ENCODE results near the gene SPOCD1. TPM values are rescaled to one million over a fixed set of nuclear protein-coding genes. Genes with fewer than 3 reads are reported as not detected.

SPOCD1 gene
- polyA plus RNA-seq, 1 donor: 0.32 TPM

DNA sequence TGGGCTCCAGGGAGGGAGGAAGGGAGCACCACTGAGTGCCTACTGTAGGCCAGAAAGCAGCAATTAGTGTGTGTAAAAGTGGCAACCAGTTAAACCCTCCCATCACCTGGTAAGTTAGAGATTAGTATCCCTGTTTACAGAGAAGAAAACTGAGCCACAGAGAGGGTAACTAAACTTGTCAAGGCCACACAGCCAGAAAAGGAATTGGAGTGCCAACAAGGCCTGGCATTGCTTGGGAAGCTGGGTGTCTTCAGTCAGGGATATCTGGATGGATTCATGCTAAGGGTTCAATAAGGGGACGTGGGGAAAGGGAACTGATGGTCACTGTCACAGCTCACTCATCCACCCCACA, 28.1 kb downstream of the SPOCD1 start:
- no peak for DNase-seq (ENCODE audit: low read depth)

DNA sequence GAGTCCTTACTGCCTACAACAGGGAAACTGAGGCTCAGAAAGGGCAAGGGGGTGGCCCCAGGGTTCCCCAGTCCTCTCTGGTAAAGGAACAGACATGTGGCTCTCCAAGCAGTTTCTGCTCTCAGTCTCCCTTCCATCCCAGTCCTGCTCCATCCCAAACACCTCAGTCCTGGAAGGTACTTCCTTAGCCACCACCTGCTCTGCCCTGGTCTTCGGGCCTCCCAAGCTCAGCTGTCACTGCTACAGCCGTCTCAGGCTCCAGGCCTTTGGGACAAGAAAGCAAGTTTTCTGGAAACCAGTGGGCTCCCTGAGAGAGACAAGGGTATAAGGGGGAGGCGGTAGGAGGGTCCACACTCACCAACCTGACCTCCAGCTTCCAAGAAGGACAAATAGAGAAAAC, 28.6 kb downstream of the SPOCD1 start:
- DNase-seq (ENCODE audit: low read depth): no peak

DNA sequence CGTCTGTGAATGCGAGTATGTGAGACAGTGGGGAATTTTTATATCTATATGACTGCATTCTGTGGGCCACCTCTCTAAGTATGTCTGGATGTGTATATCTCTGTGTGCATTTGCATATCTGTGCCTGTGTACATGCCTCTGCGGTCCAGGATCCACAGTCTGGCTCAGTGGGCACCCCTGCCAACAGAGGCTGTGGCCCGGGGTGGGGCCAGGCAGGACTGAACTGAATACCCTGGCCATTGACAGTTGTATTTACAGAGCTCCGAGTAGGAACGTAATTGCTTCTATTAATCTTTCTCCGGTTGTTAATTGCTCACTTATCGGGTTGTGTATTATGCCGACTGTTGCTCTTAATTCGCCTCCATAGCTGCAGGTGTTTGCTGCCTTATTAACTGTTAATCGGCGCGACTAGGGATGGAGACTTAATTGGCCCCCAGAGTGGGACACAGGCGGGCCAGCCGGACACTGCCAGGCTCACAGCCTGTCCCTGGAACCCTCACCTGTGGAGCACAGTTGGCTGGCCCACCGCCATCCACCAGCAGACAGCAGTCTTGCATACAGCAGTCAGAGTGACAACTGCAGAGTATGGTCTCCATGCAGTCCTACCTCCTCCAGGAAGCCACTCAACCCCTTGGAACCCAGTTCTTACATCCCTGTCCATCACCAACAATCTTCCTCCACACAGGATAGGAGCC, 29.3 kb downstream of the SPOCD1 start:
- DNase-seq (ENCODE audit: low read depth): no peak

DNA sequence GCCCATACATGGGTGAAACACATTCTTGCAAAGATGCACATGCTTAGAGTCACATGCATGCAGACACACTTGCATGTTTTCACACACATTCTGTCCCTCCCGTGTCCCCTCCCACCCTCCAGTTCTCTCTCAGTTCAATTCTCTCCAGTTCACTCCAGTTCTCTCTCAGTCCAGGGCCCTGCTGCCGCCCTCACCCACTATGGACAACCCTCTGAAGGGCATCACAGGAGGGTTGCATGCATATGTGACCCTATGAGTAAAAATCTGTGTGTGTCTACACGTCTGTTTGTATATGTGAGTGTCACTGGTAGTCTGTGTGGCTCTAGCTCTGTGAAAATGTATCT, 29.9 kb downstream of the SPOCD1 start:
- no peak for DNase-seq (ENCODE audit: low read depth)

DNA sequence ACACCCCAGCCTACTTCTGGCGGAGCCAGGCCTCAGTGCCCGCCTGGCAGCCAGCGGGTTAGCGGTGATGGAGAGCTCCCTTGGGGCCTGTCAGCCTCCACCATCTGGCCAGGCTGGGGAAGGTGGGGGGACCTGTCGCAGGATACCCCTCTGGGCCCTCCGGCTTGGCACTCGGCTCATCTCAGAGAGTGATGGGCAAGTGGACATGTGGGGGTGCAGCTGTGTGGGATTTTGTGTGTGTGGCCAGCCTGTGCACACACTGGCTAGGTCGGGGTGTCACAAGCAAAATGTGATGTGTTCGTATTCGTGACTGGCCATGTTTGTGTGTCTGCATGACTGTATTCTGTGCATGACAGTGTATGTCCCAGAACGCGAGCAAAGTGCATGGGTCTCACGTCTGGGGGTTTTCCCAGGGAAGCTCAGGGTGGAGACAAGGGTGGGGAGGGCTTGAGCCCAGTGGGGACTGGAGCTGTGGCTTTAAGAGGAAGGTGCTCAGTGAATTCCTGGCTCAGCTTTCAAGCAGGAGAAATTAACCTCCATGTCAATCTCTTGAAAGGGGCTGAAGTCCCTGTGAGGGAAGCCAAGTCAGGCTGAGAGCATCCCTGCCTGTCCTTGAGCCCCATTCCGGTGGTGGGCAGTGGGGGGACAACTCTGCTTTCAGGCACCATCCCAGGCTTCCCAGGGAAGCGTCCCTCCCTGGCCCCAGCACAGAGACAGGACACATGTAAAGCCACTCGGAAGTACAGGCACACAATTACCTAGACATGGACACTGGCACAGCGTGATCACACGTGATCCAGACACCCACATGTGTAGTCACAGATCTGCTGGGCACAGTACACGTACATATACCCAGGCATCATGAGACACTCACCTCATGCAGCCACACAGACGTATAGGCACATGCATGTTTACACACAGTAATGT, 30.5 kb downstream of the SPOCD1 start:
- DNase-seq (ENCODE audit: low read depth): no peak

DNA sequence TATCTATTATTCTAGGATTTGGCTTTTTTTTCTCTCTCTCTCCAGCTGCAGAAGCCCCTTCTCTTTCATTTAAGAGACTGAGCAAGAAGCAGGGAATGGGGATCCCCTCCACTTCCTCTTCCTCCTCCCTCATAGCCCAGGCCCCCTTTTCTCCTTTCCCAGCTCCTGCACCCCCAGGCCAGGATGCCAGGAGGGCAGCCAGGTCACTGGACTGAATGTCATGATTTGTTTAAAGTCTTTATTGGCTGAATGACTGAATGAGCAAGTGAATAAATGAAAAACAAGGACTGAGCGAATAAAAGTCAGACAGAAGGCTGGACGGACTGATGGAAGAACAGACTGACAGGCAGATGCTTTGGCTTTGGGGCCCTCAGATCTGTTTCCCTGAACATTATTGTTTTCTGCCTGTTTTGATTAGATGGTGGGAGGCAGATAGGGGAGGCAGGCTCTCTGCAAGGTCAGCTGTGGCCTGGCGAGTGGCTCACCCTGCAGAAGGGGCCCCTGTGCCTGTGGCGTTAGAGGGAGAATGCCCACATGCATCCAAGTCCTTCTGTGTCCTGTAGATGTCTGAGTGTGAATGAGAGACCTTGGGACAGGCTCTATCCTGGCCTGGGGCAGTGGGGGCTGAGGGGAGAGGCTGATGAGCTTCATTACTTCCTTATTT, 31.3 kb downstream of the SPOCD1 start:
- DNase-seq (ENCODE audit: low read depth): no peak

DNA sequence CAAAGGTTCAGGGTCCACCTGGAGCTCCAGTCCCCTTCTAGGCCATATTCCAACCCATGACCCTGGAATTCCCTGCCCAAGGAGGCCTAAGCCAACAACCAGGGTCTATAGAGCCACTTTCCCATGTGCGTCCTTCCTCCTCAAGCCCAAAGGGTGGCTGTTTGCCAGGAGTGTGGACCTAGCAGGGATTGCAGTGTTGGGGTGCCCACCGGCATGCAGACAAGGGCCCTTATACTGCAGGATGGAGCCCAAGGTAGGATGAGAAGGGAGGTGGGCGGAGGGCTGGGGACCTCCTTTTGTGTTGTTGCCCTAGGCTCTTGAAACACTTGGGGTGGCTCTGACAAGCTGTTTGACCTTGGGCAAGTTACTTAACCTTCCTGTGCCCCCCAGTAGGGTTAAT, 32.0 kb downstream of the SPOCD1 start:
- DNase-seq (ENCODE audit: low read depth): no peak

DNA sequence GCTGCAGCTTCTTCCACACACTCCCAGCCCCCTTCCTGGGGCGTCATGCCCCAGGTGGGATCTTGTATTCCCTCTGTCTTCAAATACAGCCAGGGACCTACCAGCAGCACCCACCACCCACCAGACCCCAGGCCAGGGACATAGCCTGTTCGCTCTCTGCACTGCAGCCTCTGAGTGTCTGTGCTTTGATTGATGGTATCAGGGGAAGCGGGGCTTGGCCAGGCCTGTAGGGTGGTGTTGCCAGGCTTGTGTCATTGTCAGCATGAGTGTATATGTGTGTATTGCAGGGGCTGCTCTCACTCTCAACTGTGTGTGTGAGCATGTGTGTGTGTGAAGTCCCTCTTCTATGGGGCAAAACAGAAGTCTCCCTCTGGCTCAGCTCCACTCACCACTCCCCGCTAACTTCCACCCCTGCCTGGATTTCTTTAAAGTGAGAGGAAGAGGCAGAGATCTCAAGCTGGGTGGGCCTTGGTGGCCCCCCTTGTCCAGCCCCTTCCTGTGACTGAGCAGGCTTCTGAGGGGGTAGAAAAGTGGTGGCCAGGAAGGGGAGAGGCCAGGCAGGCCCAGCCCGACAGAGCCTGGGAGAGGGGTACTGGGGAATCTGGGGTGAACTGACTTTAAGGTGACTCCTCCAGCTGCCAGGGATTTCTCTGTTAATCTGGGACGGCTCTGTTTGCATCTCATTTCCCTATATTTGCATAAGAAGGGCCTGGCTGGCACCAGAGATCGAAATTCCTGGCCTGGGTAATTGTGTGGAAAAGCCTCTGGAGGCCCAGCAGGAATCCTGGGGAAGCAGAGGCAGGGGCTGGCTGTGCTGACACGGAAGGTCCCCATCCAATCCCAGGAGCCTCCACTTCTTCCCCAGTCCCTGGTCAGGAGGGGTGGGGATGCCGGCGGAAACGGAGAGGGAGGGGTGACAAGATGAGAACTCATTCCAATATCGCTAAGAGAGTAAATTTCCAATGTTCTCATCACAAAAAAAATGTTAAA, 33.1 kb downstream of the SPOCD1 start:
- no peak for DNase-seq (ENCODE audit: low read depth)

DNA sequence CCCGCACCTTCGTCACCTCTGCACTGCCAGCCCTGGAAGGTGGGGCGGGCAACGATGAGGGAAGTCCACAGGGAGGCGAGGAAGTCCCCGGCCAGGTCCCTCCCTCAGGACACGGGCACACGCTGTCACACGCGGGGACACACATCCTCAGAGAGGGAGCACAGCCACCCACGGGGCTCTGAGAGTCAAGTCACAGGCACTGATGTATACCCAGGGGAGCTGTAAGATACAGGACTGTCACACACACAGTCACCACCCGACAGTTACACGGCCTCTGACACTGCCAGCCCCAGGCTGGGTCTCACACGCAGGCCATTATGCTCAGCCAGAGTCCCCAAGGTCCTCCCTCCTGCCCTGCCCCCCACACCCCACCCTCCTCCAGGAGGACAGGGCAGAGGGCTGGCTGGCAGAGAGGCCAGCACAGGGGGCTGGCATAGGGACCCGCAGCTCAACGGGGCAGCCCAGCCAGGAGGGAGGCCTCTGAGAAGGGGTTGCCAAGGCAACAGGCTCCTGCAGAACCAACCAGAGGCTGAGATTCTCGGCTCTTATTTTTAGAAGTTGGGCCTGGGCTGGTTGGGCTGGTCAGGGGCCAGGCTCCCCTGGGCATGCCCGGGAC, 34.0 kb downstream of the SPOCD1 start:
- DNase-seq (ENCODE audit: low read depth): no peak

DNA sequence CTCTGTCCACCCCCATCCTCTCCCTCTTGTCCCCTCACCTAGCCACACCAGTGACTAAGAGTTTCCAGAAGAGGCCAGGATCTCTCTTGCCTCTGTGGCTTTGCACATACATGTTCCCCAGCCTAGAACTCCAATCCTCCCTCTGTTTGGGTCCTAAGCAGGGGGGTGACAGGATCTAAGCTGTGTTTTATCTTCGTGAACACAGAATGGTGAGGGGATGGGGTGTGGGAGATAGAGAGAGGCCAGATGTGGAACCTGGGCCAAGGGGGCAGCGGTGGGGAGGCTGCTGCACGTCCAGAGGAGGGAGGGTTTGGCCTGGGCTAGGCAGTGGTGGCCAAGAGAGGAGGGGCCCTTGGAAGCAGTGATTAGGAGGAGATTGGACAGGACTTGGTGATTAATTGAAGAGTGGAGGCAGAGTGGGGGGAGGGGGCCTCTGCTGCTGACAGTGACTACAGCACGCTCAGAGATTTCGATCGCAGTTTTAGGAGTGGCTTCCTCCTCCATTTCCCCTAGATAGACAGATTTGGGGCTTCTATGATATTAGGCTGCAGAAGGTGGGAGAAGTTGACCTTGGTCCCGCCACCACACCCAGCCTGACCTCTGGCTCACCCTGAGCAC, 34.6 kb downstream of the SPOCD1 start:
- DNase-seq (ENCODE audit: low read depth): no peak

DNA sequence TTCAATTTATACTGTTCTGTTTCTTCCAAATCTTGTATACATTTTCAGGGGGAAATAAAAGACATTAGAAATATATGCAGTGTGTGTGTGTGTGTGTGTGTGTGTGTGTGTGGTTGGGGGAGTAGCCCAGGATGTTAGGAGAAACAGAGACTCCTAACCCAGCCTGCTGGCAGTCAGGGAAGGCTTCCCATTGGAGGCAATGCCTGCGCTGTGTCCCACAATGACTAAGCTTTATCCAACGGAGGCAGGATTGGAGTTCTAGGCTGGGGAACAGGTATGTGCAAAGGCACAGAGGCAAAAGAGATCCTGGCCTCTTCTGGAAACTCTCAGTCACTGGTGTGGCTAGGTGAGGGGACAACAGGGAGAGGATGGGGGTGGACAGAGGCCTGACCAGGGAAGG, 35.2 kb downstream of the SPOCD1 start:
- DNase-seq (ENCODE audit: low read depth): no peak

DNA sequence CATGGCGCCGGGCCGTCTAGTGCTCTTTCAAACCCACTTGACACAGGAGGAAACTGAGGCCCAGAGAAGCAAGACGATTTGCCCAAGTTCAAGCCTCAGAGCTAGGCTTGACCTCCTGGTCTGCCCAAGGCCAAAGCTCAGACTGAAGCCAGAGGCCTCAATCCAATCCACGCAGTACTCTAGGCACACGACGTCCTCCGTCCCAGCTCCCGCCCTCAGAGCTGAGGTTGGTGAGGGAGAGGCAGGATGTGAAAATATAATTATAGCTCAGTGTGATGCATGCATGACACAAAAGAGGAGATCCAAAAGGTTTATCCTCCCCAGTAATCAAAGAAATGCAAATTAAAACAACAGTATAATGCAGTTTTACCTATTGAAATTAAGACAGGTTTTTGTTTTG, 36.1 kb downstream of the SPOCD1 start:
- no peak for DNase-seq (ENCODE audit: low read depth)

DNA sequence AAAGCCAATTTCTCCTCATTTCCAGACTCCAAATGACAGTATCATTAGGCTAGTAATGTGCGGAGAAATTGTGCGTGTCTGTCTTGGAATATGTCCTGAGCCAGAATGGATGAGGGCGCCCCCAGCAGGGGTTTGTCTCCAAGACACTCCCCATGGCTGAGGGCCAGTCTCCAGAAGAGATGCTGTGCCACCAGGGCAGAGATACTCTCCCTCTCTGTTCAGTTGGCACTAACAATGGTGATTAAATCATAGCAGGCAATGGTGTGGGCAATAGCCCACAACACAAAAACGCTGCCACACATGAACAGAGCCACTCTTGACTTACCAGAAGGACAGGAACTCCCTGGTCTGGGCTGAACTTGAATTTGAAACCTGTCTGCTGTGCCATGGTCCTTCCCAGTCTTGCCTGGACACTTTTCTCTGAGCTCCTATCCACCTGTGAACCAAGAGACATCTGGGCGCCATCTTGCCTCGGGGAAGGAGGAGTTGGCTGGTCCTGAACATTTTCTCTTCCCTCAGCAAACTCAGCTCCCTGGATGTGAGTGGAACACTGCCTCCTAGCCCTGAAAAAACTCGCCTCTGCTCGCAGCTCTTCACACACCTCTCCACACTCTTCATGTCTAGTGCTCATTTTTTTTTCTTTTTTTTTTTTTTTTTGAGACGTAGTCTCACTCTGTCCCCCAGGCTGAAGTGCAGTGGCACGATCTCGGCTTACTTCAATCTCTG, 36.9 kb downstream of the SPOCD1 start:
- DNase-seq (ENCODE audit: low read depth): no peak

DNA sequence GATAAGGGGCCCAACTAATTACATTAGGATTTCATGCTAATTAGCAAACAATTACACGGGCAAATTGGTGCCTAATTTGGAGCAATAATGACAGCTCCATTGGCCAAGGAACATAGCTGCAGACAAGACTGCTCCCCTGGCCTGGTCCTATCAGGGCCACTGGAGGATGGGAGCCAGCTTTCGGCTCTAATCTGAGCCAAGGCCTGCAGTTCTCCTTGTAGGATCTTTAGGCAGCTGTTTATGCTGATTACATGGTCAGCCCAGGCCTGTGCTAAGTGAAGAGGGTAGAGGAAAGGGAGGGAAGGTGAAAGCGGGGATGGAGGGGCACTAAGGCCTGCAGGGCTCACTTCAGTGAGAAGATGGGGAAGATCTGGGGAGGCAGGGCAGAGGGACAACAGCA, 39.3 kb downstream of the SPOCD1 start:
- DNase-seq (ENCODE audit: low read depth): no peak

DNA sequence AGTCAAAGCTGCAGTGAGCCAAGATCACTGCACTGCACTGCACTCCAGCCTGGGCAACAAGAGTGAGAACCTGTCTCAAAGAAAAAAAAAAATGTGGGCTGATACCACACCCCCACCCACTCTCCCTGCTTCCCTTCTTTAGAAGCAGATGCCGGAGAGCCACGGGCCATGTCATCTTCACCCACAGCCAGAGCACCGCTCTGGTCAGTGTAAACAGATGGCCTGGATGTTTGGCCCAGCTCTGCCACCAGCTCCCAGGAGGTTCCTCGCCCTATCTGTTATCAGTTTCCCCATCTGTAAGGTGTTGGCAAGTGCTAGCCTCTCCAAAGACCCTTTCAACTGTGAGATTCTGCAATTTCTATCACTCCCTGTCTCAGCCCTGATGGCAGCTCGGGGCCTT, 39.8 kb downstream of the SPOCD1 start:
- no peak for DNase-seq (ENCODE audit: low read depth)

DNA sequence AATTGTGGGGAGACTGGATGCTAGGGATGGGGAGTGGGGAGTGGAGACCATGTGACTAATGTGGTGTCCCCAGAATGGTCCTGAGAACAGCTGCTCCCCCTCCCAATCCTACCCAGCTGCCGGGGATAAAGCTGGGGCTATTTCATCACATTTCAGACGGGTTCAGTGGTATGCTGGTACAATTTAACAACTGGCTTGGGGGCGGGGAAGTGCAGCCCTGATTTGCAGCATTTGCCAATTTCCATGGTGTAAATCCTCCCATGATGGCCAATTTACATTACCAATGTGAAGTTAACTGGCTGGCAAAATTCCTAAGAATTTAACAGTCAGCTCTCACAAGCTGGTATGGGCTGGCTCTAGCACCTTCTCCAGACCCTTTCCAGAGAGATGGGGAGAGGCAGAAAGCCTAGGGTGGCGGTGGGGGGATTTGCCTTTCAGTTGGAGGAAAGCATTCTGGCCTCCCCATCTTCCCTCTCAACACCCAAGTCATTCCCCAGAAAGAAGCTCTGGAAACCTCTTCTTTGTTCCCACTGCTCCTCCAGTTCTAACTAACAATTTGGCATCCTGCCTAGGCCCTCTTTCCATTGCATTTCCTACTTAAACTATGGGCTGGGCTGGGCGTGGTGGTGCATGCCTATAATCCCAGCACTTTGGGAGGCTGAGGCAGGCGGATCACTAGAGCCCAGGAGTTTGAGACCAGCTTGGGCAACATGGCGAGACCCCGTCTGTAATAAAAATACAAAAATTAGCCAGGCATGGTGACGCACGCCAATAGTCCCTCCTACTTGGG, 40.4 kb downstream of the SPOCD1 start:
- no peak for DNase-seq (ENCODE audit: low read depth)

DNA sequence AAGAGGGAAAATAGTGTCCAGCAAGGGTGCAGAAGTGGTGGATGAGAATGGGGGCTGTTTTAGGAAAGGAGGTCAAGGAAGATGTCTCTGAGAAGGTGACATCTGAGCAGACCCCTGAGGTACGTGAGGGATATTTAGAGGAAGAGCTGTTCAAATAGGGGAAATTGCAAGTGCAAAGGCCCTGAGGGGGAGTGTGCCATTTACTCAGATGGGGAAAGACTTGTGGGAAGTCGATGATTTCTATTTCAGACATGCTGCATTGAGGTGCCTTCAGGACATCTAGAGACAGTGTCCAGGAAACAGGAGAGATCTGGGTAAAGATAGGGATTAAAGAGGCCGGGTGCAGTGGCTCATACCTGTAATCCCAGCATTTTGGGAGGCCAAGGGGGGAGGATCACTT, 41.3 kb downstream of the SPOCD1 start:
- no peak for DNase-seq (ENCODE audit: low read depth)

DNA sequence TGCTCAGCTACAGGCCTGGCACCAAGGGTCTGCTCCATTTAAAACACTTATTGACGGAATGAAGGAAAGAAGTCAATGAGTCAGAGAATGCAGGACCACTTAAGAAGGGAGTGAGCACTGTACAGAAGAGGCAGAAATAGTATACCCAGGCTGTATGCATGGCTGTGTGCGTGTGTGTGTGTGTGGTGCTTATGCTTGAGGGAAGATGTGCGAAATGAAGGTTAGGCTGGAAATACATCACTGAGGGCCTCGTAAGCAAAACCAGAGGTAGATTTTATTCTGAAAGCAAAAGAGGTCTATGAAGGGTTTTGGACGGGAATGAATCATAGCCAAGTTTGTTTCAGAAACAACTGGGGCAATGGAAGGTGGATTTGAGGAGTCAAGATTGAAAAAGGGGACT, 42.0 kb downstream of the SPOCD1 start:
- no peak for DNase-seq (ENCODE audit: low read depth)

DNA sequence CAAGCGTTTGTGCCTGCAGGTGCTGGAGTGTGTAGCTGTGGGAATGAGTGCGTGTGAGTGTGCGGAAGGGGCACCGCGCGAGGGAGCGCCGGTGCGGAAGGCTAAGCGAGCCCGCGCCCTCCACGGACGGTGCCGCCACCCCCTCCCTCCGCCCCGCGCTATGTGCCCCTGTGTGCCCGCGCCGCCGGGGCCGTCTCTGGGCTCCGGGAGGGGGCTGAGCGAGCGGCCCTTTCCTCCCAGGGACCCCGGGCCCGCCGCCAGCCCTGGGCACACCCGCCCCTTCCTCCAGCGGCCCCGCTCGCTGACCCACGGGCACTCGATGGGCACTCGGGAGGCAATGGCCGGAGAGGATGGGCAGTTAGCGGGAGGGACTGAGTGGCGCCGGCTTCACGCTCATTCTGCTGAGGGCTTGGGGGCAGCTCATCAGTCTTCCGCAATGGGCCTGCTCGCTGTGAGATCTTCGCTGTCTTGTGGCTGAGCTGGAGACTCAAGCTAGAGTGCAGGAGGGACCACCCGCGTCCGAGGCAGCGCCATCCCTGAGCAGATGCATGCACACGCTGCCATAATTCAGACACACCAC, 43.1 kb downstream of the SPOCD1 start:
- no peak for DNase-seq (ENCODE audit: low read depth)
